Subcutaneous adipose tissue (tissue), 4 donors: Measurements from ENCODE around the gene IRX6. TPM values are rescaled to one million over a fixed set of nuclear protein-coding genes. Genes with fewer than 3 reads are reported as not detected.

ENCODE experiments used
- total RNA-seq, 4 donors: library from RNA; depleted of rRNA; stranded (reverse); fragments of >200 nt; gene quantifications; one replicate each; pipeline ENCODE4 v1.1.0, GENCODE V29; 2016
- TF ChIP-seq, protein P1 (sequence below): fragments of 450-650 bp; IDR thresholded peaks from one replicate; pipeline ENCODE4 v1.5.1; 2016; ENCODE audit warnings: low read depth, mild to moderate bottlenecking, control low read depth, antibody characterized with exemption, moderate library complexity

Gene IRX6
- total RNA-seq, 4 donors from 2014 or later = 5.2 to 15.2 (median 11.1) TPM

DNA sequence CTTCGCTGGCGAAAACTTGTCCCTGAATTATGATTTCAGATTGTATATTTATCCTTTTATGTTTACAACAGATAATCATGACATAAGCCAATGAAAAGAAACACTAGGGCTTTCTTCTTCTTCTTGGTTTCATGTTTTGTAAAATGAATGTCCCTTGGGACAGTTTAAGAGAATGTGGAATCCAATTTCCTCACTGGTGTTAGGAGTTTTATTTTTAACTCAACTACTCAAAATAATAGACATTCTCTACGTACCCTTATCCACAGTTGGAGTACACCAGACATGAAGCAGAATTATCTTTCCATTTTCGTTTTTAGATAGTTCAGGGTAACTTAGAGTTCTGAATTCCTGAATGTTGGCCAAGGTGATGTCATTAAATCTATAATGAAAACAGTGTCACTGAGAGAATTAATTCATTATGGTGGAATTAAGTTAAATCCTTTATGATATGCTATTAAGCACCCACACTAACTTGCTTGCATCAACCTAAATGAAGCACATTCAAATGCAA is 43.4 kb downstream of the IRX6 start:
- TF ChIP-seq, protein P1, sequence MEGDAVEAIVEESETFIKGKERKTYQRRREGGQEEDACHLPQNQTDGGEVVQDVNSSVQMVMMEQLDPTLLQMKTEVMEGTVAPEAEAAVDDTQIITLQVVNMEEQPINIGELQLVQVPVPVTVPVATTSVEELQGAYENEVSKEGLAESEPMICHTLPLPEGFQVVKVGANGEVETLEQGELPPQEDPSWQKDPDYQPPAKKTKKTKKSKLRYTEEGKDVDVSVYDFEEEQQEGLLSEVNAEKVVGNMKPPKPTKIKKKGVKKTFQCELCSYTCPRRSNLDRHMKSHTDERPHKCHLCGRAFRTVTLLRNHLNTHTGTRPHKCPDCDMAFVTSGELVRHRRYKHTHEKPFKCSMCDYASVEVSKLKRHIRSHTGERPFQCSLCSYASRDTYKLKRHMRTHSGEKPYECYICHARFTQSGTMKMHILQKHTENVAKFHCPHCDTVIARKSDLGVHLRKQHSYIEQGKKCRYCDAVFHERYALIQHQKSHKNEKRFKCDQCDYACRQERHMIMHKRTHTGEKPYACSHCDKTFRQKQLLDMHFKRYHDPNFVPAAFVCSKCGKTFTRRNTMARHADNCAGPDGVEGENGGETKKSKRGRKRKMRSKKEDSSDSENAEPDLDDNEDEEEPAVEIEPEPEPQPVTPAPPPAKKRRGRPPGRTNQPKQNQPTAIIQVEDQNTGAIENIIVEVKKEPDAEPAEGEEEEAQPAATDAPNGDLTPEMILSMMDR = no peak

DNA sequence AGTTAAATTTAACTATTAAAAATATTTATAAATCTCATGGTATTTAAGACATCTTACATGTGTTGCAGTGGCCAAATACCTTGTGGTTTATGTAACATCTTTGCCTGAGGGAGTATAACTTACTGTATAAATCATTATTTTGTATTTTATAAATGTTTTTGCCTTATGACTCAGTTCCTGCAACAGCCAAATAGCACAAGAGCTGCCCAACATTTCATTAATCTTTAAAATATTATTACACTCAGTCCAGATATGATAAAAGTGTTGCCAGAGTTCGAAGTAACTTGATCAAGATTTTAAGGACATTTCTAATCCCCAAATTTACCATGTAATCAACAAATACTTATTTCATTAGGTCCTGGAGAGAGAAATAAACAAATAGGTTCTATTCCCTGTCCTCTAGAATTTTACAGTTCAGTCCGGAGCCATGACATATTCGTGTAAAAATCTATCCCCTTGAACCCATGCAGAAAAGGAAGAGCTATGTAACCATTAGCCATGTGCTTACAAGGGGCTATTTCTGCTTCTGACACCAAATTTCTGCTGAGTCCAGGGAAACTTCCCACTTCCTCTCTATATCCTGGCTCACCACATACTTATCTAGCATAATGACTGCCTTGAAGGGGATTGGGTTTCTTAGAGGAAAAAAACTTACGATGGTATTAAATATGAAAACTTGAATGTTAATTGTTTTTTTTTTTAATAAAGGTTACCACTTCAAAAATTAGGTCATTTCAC is 44.0 kb downstream of the IRX6 start:
- TF ChIP-seq, protein P1 = no peak

DNA sequence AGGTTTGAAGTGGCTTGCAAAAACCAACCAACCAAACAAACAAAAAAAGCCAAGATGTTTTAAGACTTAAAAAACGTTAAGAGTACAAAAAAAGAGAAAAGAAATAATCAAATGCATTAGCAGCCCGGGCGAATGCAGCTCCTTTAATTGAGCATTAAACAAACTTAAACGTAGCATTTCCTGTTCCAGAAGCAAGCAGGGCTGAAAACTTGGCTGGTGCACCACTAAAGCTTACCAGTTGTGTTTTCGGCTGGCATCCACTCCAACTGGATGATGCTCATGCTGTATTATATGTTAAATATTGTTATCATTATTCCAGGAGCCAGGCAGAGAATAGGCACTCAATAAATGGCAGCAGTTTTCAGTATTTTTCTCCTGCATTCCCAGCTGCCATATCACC is 45.1 kb downstream of the IRX6 start:
- TF ChIP-seq, protein P1 = no peak

DNA sequence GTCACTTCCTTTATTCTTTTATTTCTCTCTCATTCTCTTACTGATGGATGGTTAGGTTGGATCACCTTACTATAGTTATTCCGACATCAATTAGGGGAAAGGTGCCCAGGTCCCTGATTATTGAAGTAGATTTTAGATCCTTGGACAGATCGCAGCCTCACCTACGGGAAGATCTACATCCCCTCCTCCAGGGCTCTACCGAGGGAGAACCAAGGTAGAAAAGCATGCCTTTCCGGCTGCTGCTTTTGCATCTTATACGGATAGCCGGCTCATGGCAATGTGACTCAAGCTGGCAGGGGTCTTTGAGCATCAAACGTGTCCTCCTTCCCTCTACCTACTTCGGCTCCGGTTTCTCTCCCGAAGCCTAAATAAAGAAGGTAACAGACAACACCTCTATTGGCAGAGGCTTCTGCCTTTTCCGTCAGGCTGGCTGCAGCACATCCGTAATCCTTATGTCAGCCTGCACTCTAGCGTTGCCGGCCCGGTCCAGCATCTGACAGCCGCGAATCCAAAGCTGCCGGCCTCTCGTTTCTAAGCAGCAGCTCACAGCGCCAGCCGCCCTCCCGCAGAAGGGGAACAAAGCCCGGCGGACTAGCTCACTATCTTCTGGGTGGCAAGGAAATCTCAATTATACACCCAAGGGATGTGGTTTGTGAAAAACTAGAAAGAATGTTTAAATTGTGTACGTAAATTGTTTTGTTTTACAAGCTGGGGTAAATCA is 46.9 kb downstream of the IRX6 start:
- TF ChIP-seq, protein P1 = no peak

DNA sequence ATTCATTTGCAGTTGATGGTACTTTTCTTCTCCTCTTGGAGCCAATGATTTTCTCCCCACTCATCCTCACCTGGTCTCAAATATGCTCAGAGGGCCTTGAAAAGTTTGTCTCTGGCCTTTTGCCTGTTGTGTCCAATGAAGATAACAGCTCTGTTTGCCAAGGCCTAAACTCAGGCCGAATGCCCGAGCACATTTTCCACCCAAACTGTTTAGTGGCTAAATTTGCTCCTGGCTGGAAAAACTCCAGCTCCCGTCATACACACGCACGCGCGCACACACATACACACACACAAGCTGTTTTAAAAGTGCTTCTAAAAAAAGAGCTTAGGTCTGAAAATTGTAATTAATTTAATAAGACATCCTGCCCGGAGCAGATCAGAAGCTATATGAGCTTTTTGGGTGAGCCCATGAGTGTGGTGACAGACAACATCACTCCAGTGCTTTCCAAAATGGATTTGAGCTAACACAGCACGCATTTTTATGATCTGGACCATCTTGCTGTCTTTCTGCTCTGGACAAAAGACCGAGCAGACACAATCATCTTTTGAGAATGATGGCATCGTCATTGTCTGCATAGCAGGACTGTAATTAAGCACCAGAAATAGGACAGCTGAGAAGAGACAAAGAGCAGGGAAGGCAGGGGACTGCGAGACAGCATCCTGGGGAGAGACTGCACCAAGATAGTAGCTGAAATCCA is 48.9 kb downstream of the IRX6 start:
- TF ChIP-seq, protein P1 = no peak

DNA sequence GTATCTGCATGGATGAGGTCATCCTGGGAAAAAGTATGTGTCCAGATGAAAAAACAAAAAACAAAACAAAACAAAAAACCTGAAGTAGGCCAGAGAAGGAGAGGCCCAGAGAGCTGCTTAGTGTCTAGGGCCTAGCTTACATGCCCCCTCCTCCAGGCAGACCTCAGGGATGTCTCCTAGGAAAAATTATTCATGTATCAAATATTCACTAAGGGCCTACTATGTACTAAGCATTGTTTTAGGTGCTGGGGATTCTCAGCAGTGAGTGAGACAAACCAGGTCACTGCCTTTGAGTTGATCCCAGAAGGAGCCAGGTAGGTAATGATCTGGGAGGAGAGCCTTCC is 49.5 kb downstream of the IRX6 start:
- TF ChIP-seq, protein P1 = no peak

DNA sequence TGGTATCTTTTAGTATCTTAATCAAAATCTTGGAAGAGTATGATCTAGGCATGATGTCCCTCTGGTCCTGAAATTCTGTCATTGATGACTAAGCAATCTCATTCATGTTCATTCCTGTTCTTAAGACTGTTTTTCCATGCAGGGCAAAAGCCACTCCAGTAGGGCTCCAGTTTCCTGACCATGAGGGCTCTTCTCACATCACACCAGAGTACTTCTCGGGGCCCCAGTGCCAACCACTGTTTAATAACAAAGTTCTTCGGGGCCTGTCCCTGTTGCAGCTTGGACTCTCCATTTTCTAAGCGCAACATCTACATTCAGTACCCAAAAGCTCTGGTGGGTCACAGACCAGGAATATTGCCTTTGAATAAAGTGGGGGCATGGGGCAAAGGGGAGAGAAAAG is 52.0 kb downstream of the IRX6 start:
- TF ChIP-seq, protein P1 = no peak
